Measurements from ENCODE around the gene NCKAP1. TPM values are rescaled to one million over a fixed set of nuclear protein-coding genes. Genes with fewer than 3 reads are reported as not detected.

The NCKAP1 gene
- total and polyA plus RNA-seq, 2 donors (not counting 1 experiment from before 2014, with no cell fraction given) = 141 to 219 TPM

DNA sequence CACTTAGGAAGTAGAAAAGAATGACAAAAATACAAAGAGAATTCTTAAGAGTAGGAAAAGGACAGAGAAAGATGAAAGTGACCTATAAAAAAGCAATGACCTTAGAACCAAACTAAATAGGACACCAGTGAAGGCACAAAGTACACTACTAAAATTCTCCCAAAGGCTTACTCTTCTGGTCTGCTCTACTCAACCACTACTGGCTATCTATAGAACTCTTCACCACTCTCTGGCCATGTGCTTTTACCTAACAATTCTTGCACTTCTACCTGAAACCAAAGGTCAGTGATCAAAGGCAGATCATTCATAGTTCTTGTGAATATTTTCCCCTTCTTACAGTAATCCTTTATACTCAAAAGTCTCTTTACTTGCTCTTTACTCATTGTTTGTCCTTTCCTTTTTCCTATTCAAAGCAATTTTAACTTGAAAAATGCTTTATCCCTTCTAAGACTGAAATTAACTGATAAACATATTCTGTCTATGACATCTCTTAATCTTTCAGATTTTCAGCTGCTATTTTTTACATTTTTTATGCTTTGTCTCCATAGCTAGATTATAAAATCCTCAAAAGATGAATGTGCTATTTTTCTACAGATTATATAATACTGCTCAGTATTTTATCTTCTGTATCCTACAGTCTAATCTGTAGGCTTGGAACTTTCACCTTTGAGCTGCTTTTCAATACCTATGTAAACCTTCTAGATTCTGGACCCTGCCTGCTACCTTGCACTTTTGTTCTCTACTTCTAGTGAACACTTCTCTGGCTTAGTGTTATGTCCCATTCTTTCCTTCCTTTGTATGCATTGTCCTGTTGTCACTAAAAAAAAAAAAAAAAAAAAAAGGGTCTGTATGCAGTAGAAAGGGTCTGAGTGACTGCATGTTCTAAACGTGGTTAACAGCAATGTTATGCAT is 64.6 kb downstream of the NCKAP1 start:
- H3K36me3 ChIP-seq (ENCODE audit: control insufficient read depth, insufficient read depth, low read length) = no peaks in the 10 kb centered on the region
- DNase-seq (ENCODE audit: low read depth in 2 of 2) = no peak

DNA sequence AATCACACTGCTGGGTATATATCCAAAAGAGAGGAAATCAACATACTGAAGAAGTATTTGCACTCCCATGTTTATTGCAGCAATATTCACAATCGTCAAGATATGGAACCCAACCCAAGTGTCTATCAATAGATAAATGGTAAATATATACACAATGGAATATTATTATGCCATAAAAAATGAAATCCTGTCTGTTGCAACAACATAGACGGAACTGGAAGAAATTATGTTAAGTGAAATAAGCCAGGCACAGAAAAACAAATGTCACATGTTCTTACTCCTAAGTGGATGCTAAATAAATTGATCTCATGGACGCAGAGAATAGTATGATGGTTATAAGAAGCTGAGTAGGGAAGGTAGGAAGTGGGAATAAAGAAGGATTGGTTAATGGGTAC is 65.7 kb downstream of the NCKAP1 start:
- no peak for DNase-seq (ENCODE audit: low read depth in 2 of 2)
- Histone ChIP-seq H3K27ac (ENCODE audit: insufficient read depth, low read length) (no peak overlapping the region), H3K36me3 (ENCODE audit: control insufficient read depth, insufficient read depth, low read length) (no peaks in the 10 kb centered on the region), H3K4me2 (ENCODE audit: extremely low read depth, insufficient read depth, low read length) (no peak overlapping the region), H3K9me3 (ENCODE audit: control insufficient read depth, insufficient read depth, low read depth, low read length) (no peaks in the 10 kb centered on the region), H3K79me2 (ENCODE audit: control insufficient read depth, insufficient read depth, low read length) (no peaks in the 10 kb centered on the region), H2AFZ (ENCODE audit: low read length) (no peak overlapping the region), H4K20me1 (ENCODE audit: control insufficient read depth, extremely low read depth, insufficient read depth, low read length) (no peaks in the 10 kb centered on the region), H3K9ac (ENCODE audit: insufficient read depth, low read length) (no peak overlapping the region), H3K27me3 (ENCODE audit: control insufficient read depth, insufficient read depth, low read length) (no peaks in the 10 kb centered on the region), H3K4me1 (ENCODE audit: control insufficient read depth, extremely low read depth, insufficient read depth, low read length) (no peaks in the 10 kb centered on the region), H3K4me3 (replicated peaks in 1 of 4; ENCODE audit: control extremely low read depth in 1 of 4, insufficient read depth in 1 of 4, low read depth in 3 of 4, low read length in 4 of 4) (no peak overlapping the region)
- no peak for TF ChIP-seq EZH2 (IDR thresholded peaks at IDR 0.05; ENCODE audit: low read length, missing control alignments)
- TF ChIP-seq, protein P1, sequence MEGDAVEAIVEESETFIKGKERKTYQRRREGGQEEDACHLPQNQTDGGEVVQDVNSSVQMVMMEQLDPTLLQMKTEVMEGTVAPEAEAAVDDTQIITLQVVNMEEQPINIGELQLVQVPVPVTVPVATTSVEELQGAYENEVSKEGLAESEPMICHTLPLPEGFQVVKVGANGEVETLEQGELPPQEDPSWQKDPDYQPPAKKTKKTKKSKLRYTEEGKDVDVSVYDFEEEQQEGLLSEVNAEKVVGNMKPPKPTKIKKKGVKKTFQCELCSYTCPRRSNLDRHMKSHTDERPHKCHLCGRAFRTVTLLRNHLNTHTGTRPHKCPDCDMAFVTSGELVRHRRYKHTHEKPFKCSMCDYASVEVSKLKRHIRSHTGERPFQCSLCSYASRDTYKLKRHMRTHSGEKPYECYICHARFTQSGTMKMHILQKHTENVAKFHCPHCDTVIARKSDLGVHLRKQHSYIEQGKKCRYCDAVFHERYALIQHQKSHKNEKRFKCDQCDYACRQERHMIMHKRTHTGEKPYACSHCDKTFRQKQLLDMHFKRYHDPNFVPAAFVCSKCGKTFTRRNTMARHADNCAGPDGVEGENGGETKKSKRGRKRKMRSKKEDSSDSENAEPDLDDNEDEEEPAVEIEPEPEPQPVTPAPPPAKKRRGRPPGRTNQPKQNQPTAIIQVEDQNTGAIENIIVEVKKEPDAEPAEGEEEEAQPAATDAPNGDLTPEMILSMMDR (conservative IDR thresholded peaks at IDR 0.05 in 1 of 2, IDR thresholded peaks at IDR 0.05 in 1 of 2; ENCODE audit: low read depth in 1 of 2, low read length in 2 of 2) = no peak

More for the DNA sequence above, 64.6 kb downstream of the NCKAP1 start:
- Histone ChIP-seq H4K20me1 (ENCODE audit: control insufficient read depth, extremely low read depth, insufficient read depth, low read length) (no peaks in the 10 kb centered on the region), H3K4me3 (replicated peaks in 1 of 4; ENCODE audit: control extremely low read depth in 1 of 4, insufficient read depth in 1 of 4, low read depth in 3 of 4, low read length in 4 of 4) (no peak overlapping the region), H3K27me3 (ENCODE audit: control insufficient read depth, insufficient read depth, low read length) (no peaks in the 10 kb centered on the region), H3K9me3 (ENCODE audit: control insufficient read depth, insufficient read depth, low read depth, low read length) (no peaks in the 10 kb centered on the region), H3K4me1 (ENCODE audit: control insufficient read depth, extremely low read depth, insufficient read depth, low read length) (no peaks in the 10 kb centered on the region), H3K27ac (ENCODE audit: insufficient read depth, low read length) (no peak overlapping the region), H3K9ac (ENCODE audit: insufficient read depth, low read length) (no peak overlapping the region), H3K4me2 (ENCODE audit: extremely low read depth, insufficient read depth, low read length) (no peak overlapping the region), H3K79me2 (ENCODE audit: control insufficient read depth, insufficient read depth, low read length) (no peaks in the 10 kb centered on the region), H2AFZ (ENCODE audit: low read length) (no peak overlapping the region)
- TF ChIP-seq, protein P1 (conservative IDR thresholded peaks at IDR 0.05 in 1 of 2, IDR thresholded peaks at IDR 0.05 in 1 of 2; ENCODE audit: low read depth in 1 of 2, low read length in 2 of 2) = no peak

DNA sequence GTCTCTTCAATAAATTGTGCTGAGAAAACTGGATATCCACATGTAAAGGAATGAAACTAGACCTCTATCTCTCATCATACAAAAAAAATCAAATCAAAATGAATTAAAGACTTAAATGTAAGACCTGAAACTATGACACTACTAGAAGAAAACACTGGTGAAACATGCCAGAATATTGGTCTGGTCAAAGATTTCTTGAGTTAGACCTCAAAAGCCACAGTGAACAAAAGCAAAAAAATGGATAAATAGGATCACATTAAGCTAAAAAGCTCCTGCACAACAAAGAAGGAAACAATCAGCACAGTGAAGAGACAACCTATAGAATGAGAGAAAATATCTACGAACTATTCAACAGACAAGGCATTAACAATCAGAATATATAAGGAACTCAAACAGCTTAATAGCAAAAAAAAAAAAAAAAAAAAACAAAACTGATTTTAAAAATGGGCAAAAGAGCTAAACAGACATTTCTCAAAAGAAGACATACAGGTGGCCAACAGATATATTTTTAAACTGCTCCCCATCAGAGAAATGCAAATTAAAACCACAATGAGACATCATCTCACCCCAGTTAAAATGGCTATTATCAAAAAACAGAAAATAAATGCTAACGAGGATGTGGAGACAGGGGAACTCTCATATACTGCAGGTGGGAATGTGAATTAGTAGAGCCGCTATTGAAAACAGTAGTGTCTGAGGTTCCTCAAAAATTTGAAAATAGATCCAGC is 66.3 kb downstream of the NCKAP1 start:
- H3K4me2 ChIP-seq (ENCODE audit: extremely low read depth, insufficient read depth, low read length) = no peak overlapping the region
- H3K79me2 ChIP-seq (ENCODE audit: control insufficient read depth, insufficient read depth, low read length) = no peaks in the 10 kb centered on the region
- no peak for DNase-seq (ENCODE audit: low read depth in 2 of 2)
- no peak overlapping the region for H3K9ac ChIP-seq (ENCODE audit: insufficient read depth, low read length)
- no peak for TF ChIP-seq EZH2 (IDR thresholded peaks at IDR 0.05; ENCODE audit: low read length, missing control alignments)
- TF ChIP-seq, protein P1 (conservative IDR thresholded peaks at IDR 0.05 in 1 of 2, IDR thresholded peaks at IDR 0.05 in 1 of 2; ENCODE audit: low read depth in 1 of 2, low read length in 2 of 2) = no peak
- no peak overlapping the region for H2AFZ ChIP-seq (ENCODE audit: low read length)
- no peaks in the 10 kb centered on the region for H3K4me1 ChIP-seq (ENCODE audit: control insufficient read depth, extremely low read depth, insufficient read depth, low read length)
- no peak overlapping the region for H3K27ac ChIP-seq (ENCODE audit: insufficient read depth, low read length)
- H4K20me1 ChIP-seq (ENCODE audit: control insufficient read depth, extremely low read depth, insufficient read depth, low read length) = no peaks in the 10 kb centered on the region
- no peaks in the 10 kb centered on the region for H3K27me3 ChIP-seq (ENCODE audit: control insufficient read depth, insufficient read depth, low read length)
- no peaks in the 10 kb centered on the region for H3K36me3 ChIP-seq (ENCODE audit: control insufficient read depth, insufficient read depth, low read length)
- H3K4me3 ChIP-seq (replicated peaks in 1 of 4; ENCODE audit: control extremely low read depth in 1 of 4, insufficient read depth in 1 of 4, low read depth in 3 of 4, low read length in 4 of 4) = no peak overlapping the region
- H3K9me3 ChIP-seq (ENCODE audit: control insufficient read depth, insufficient read depth, low read depth, low read length) = no peaks in the 10 kb centered on the region

All from fibroblast of lung (primary cell).